IMR-90 (cell line): ENCODE results near the gene DGAT2. TPM values are rescaled to one million over a fixed set of nuclear protein-coding genes. Genes with fewer than 3 reads are reported as not detected.

Experiments used
- ATAC-seq: fragments of 200-7000 bp; cut with Tn5 transposase; 2 replicates; pipeline ENCODE4 v1.9.1; 2020; ENCODE audit warnings: low read depth, mild to moderate bottlenecking, moderate library complexity
- BruUV-seq: library from RNA; stranded (reverse); fragments of 400-500 nt; replicated peaks from 2 replicates; lab custom pipeline; 2021; lab: Mats Ljungman, UMichigan
- CTCF ChIA-PET: fragments of 300-600 bp; formaldehyde crosslinking; extraction: SDS; loops from one replicate; lab custom pipeline; 2021; ENCODE audit warnings: antibody characterized with exemption; lab: Yijun Ruan, JAX
- POLR2A ChIA-PET: fragments of 300-600 bp; sonication (Branson Sonifier 250); formaldehyde crosslinking; loops from one replicate; lab custom pipeline; 2022; ENCODE audit warnings: antibody characterized with exemption; ENCODE audit not compliant: unreplicated experiment; lab: Charles Lee
- DNase-seq: peaks from one replicate; pipeline ENCODE4 v3.0.0; 2013
- H2AFZ ChIP-seq: replicated peaks from 2 replicates; pipeline ENCODE3; 2013; ENCODE audit warnings: low read length, mild to moderate bottlenecking; ENCODE audit not compliant: poor library complexity
- H2AK5ac ChIP-seq: 2 replicates; pipeline ENCODE4 v1.6.1; 2013; ENCODE audit warnings: low read depth, low read length, inconsistent platforms
- H2AK9ac ChIP-seq: replicated peaks from 2 replicates; pipeline ENCODE3; 2013; ENCODE audit warnings: mild to moderate bottlenecking, low read depth, low read length, moderate library complexity; ENCODE audit not compliant: poor library complexity
- H2BK120ac ChIP-seq: 2 replicates; pipeline ENCODE4 v1.6.1; 2013; ENCODE audit warnings: low read depth, low read length, inconsistent platforms
- H2BK15ac ChIP-seq: 3 replicates; pipeline ENCODE4 v1.6.1; 2013; ENCODE audit warnings: low read depth, low read length, inconsistent platforms
- H2BK20ac ChIP-seq: 2 replicates; pipeline ENCODE4 v1.6.1; 2013; ENCODE audit warnings: low read depth, mild to moderate bottlenecking, inconsistent platforms, low read length, moderate library complexity
- H2BK5ac ChIP-seq: 2 replicates; pipeline ENCODE4 v1.6.1; 2013; ENCODE audit warnings: mild to moderate bottlenecking, low read depth, low read length, inconsistent platforms; ENCODE audit not compliant: poor library complexity, severe bottlenecking
- H3K14ac ChIP-seq: replicated peaks from 2 replicates; pipeline ENCODE4 v1.6.1; 2013; ENCODE audit warnings: low read depth, low read length, inconsistent platforms
- H3K18ac ChIP-seq: 2 replicates; pipeline ENCODE4 v1.6.1; 2013; ENCODE audit warnings: low read depth, low read length, control low read depth
- H3K23ac ChIP-seq: 2 replicates; pipeline ENCODE4 v1.6.1; 2013; ENCODE audit warnings: low read depth, low read length, inconsistent platforms
- H3K27ac ChIP-seq: 2 replicates; pipeline ENCODE4 v1.5.1; 2013; ENCODE audit warnings: mild to moderate bottlenecking, control low read depth, low read length; ENCODE audit not compliant: insufficient read depth
- H3K27me3 ChIP-seq: 2 replicates; pipeline ENCODE4 v1.6.1; 2013; ENCODE audit warnings: low read length; ENCODE audit not compliant: control insufficient read depth, insufficient read depth
- H3K36me3 ChIP-seq: 2 replicates; pipeline ENCODE4 v1.6.1; 2013; ENCODE audit warnings: low read length, mixed read lengths; ENCODE audit not compliant: control insufficient read depth, insufficient read depth
- H3K4ac ChIP-seq: 2 replicates; pipeline ENCODE4 v1.6.1; 2013; ENCODE audit warnings: low read depth, low read length, inconsistent platforms
- H3K4me1 ChIP-seq: 2 replicates; pipeline ENCODE4 v1.6.1; 2013; ENCODE audit warnings: low read length, mixed read lengths; ENCODE audit not compliant: control insufficient read depth, insufficient read depth
- H3K4me2 ChIP-seq: 2 replicates; pipeline ENCODE4 v1.6.1; 2013; ENCODE audit warnings: low read depth, mild to moderate bottlenecking, control low read depth, low read length, moderate library complexity
- H3K4me3 ChIP-seq: 2 replicates; pipeline ENCODE4 v1.5.1; 2013; ENCODE audit warnings: low read depth, mild to moderate bottlenecking, control low read depth, low read length, moderate library complexity; ENCODE audit not compliant: insufficient read depth
- H3K56ac ChIP-seq: 2 replicates; pipeline ENCODE4 v1.6.1; 2013; ENCODE audit warnings: low read length, inconsistent platforms; ENCODE audit not compliant: insufficient read depth; ENCODE audit errors: extremely low read depth
- H3K79me1 ChIP-seq, 2 experiments: 2 replicates each; pipeline ENCODE4 v1.6.1; 2013; ENCODE audit warnings: low read length in 2 of 2, inconsistent platforms in 1 of 2, low read depth in 1 of 2
- H3K9ac ChIP-seq: 2 replicates; pipeline ENCODE4 v1.6.1; 2013; ENCODE audit warnings: low read depth, low read length, control low read depth
- H3K9me1 ChIP-seq: 2 replicates; pipeline ENCODE4 v1.6.1; 2013; ENCODE audit warnings: low read length, inconsistent platforms; ENCODE audit not compliant: insufficient read depth
- H3K9me3 ChIP-seq: 2 replicates; pipeline ENCODE4 v1.6.1; 2013; ENCODE audit warnings: low read length; ENCODE audit not compliant: control insufficient read depth, insufficient read depth
- H4K20me1 ChIP-seq: 2 replicates; pipeline ENCODE4 v1.6.1; 2013; ENCODE audit warnings: low read length, inconsistent platforms; ENCODE audit not compliant: insufficient read depth
- H4K5ac ChIP-seq: 2 replicates; pipeline ENCODE4 v1.6.1; 2013; ENCODE audit warnings: mild to moderate bottlenecking, low read depth, low read length, control low read depth
- H4K8ac ChIP-seq, 2 experiments: 2 replicates each; pipeline ENCODE4 v1.6.1; 2013; ENCODE audit warnings: low read depth in 2 of 2, low read length in 2 of 2, control low read depth in 1 of 2, inconsistent platforms in 1 of 2
- H4K91ac ChIP-seq: 2 replicates; pipeline ENCODE4 v1.6.1; 2013; ENCODE audit warnings: low read depth, low read length, inconsistent platforms; ENCODE audit not compliant: insufficient read depth
- BHLHE40 ChIP-seq: fragments of 150-350 bp; IDR thresholded peaks from 2 replicates; pipeline ENCODE4 v1.6.1; 2016; ENCODE audit warnings: mild to moderate bottlenecking, low read depth, low read length
- CEBPB ChIP-seq: IDR thresholded peaks from 2 replicates; pipeline ENCODE4 v1.6.1; 2012; ENCODE audit warnings: low read depth, low read length, improper control_type of control experiment
- CHD1 ChIP-seq: IDR thresholded peaks from 2 replicates; pipeline ENCODE4 v1.6.1; 2012; ENCODE audit warnings: low read depth, low read length, improper control_type of control experiment
- CTCF ChIP-seq: conservative IDR thresholded peaks from 2 replicates; pipeline ENCODE4 v1.5.1; 2012; ENCODE audit warnings: mild to moderate bottlenecking, low read depth, low read length, improper control_type of control experiment
- ELK1 ChIP-seq: fragments of 150-350 bp; IDR thresholded peaks from 2 replicates; pipeline ENCODE4 v1.6.1; 2016; ENCODE audit warnings: low read depth, mild to moderate bottlenecking, low read length, moderate library complexity, borderline replicate concordance
- FOS ChIP-seq: fragments of 150-350 bp; IDR thresholded peaks from 2 replicates; pipeline ENCODE4 v1.6.1; 2016; ENCODE audit warnings: low read depth, low read length
- MAZ ChIP-seq: IDR thresholded peaks from 2 replicates; pipeline ENCODE4 v1.6.1; 2012; ENCODE audit warnings: low read depth, mild to moderate bottlenecking, low read length, improper control_type of control experiment, moderate library complexity, borderline replicate concordance
- MXI1 ChIP-seq: IDR thresholded peaks from 2 replicates; pipeline ENCODE4 v1.6.1; 2012; ENCODE audit warnings: low read depth, mild to moderate bottlenecking, low read length, moderate library complexity, borderline replicate concordance
- NFE2L2 ChIP-seq: fragments of 150-350 bp; IDR thresholded peaks from 2 replicates; pipeline ENCODE4 v1.6.1; 2016; ENCODE audit warnings: low read depth, mild to moderate bottlenecking, low read length
- POLR2A ChIP-seq: IDR thresholded peaks from 2 replicates; pipeline ENCODE4 v1.6.1; 2012; ENCODE audit warnings: mild to moderate bottlenecking, low read depth, low read length
- RCOR1 ChIP-seq: IDR thresholded peaks from 2 replicates; pipeline ENCODE4 v1.6.1; 2012; ENCODE audit warnings: mild to moderate bottlenecking, low read length, improper control_type of control experiment; ENCODE audit not compliant: insufficient replicate concordance
- RFX5 ChIP-seq: IDR thresholded peaks from 2 replicates; pipeline ENCODE4 v1.8.0; 2012; ENCODE audit warnings: low read depth, mild to moderate bottlenecking, low read length, moderate library complexity
- WGBS, 2 experiments: methylation state at CpG; one replicate each; pipeline versions ENCODE4 v1.1.5 to v1.1.7; 2013; ENCODE audit warnings: missing lambda C conversion rate in 2 of 2; ENCODE audit not compliant: insufficient read length in 1 of 2; ENCODE audit errors: extremely low coverage in 2 of 2; 5-methylcytosine and 5-hydroxymethylcytosine counted together
- dilution Hi-C: fragments of 300-500 bp; cut with HindIII; formaldehyde crosslinking; loops from one replicate; pipeline ENCODE4 v1.14.3; 2018; ENCODE audit warnings: low sequenced_read_pairs; ENCODE audit not compliant: unreplicated experiment
- in situ Hi-C: fragments of 300-500 bp; cut with MboI; formaldehyde crosslinking; loops from 3 replicates; pipeline ENCODE4 v1.14.3; 2019; ENCODE audit warnings: low sequenced_read_pairs, inconsistent platforms, mixed read lengths
- intact Hi-C: fragments of 100-400 bp; cut with micrococcal nuclease; formaldehyde crosslinking; loops from 2 replicates; pipeline ENCODE4 v1.10.0; 2022
- polyA plus RNA-seq, 3 experiments: library from polyadenylated mRNA; depleted of rRNA; stranded (reverse); fragments of >200 nt; gene quantifications; 2 replicates each; pipeline ENCODE4 v1.2.3, GENCODE V29; 2012; ENCODE audit warnings: low replicate concordance in 1 of 3
- total RNA-seq: library from RNA; depleted of rRNA; stranded (reverse); fragments of >200 nt; gene quantifications from 2 replicates; pipeline ENCODE4 v1.2.3, GENCODE V29; 2012
- TF ChIP-seq, protein P1 (sequence below): fragments of 150-350 bp; IDR thresholded peaks from 2 replicates; pipeline ENCODE4 v1.6.1; 2017; ENCODE audit warnings: mild to moderate bottlenecking, antibody characterized with exemption, low read length, low read depth

DGAT2 gene
- total and polyA plus RNA-seq, 2 of the 4 experiments (the other 2 are of a cell fraction) = 2.3 to 2.4 TPM

DNA sequence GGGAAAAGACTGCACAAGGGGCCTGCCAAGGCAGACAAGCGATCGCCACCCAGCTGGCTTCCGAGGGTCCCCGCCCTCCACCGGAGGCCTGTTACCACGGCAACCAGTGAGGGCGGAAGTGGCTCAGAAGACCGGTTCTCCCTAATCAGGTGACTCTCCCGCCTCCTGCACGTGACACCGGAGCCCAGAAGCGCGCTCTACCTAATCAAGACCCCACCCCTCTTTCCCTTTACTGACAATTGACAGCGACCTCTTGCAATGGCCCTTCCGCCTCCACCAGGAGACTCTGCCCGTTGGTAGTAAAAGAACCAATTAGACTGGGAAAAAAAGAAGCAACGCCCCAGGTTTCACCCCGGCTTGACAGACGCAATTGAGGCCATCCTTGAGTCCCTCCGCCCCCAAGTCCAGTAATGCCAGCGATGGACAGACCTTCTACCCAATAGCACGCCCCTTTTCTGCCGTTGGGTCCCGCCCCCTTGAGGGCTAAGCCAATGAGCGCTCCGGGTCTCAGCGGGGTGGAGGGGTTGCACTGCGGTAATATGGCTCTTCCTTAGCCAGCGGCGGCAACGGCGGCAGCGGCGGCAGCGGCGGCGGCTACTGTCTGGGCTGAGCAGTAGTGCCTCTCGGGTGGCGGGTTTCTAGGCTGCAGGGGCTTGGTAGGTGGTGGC is 46.2 kb downstream of the DGAT2 start, which contains the start of gene UVRAG:
TSS of gene UVRAG (plus strand) at position 534 of the 668 bp plus-strand sequence. CDS start 198 bp downstream, outside the sequence.
- Histone ChIP-seq H3K36me3 (no peaks in the 10 kb centered on the region), H2BK15ac (peak within 1 kb of the TSS; percentile 31; the same call in 1 of the 3 replicates), H3K4ac (peak within 1 kb of the TSS; percentile 68), H4K5ac (peak within 1 kb of the TSS; percentile 25; the same call in 1 of the 2 replicates), H3K9me3 (no peaks in the 10 kb centered on the region), H3K9me1 (no peaks in the 10 kb centered on the region), H3K23ac (peak within 1 kb of the TSS; percentile 79), H2BK20ac (peak within 1 kb of the TSS; percentile 6; the same call in 1 of the 2 replicates), H4K91ac (peak within 1 kb of the TSS; percentile 59; the same call in 1 of the 2 replicates), H2AFZ (peak within 1 kb of the TSS; percentile 99), H3K27ac (peak within 1 kb of the TSS; percentile 47), H3K27me3 (0 out of 2 replicates have a peak, but pooled peaks cover 2% of the 10 kb centered on the region), H3K4me2 (peak within 1 kb of the TSS; percentile 93), H4K20me1 (peaks cover 8% of the 10 kb centered on the region; the same call in 1 of the 2 replicates), H3K4me1 (peaks cover 8% of the 10 kb centered on the region), H2BK120ac (peak within 1 kb of the TSS; percentile 36; the same call in 1 of the 2 replicates), H3K79me1 (peaks cover 18 to 34% of the 10 kb centered on the region in 2 experiments; a peak in 3 of 4 replicates), H2AK9ac (peak within 1 kb of the TSS; percentile 93), H2BK5ac (peak within 1 kb of the TSS; percentile 17), H3K4me3 (peak within 1 kb of the TSS; percentile 59), H3K9ac (peak within 1 kb of the TSS; percentile 73), H4K8ac (peak within 1 kb of the TSS; percentile 66 to 91), H2AK5ac (peak within 1 kb of the TSS; percentile 6), H3K14ac (peak within 1 kb of the TSS; percentile 65), H3K18ac (no peak within 1 kb of the TSS; the same call in 1 of the 2 replicates), H3K56ac (peak within 1 kb of the TSS; percentile 43; the same call in 1 of the 2 replicates)
- POLR2A ChIA-PET = no interaction called here
- no CpG with 5 or more reads among the region's 39 CpGs for WGBS, 2 experiments
- dilution Hi-C loops (no loop called here), intact Hi-C loops (loop anchor here (5.0 kb wide), 1 partner anchor 52 kb away; no protein-coding TSS in a partner anchor), in situ Hi-C loops (no loop called here)
- ATAC-seq = peak; percentile 97
- no TSS peak for BruUV-seq
- CTCF ChIA-PET = interaction anchor here (1.1 kb wide), 1 partner anchor 11 kb away, joined by 6 read pairs; no protein-coding TSS in a partner anchor
- DNase-seq = peak; percentile 99
- TF ChIP-seq, protein P1, sequence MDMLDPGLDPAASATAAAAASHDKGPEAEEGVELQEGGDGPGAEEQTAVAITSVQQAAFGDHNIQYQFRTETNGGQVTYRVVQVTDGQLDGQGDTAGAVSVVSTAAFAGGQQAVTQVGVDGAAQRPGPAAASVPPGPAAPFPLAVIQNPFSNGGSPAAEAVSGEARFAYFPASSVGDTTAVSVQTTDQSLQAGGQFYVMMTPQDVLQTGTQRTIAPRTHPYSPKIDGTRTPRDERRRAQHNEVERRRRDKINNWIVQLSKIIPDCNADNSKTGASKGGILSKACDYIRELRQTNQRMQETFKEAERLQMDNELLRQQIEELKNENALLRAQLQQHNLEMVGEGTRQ = peak; percentile 100
- TF ChIP-seq NFE2L2 (no peak), BHLHE40 (peak; percentile 98), CTCF (no peak), MAZ (peak; percentile 80), RFX5 (no peak), RCOR1 (no peak), MXI1 (peak; percentile 48; the same call in 1 of the 2 replicates), CEBPB (peak; percentile 44; the same call in 1 of the 2 replicates), ELK1 (no peak), POLR2A (no peak; the same call in 1 of the 2 replicates), CHD1 (no peak), FOS (peak; percentile 91)
